Measurements from ENCODE around the gene RALGAPA1. TPM values are rescaled to one million over a fixed set of nuclear protein-coding genes. Genes with fewer than 3 reads are reported as not detected.

RALGAPA1 gene
- total and polyA plus RNA-seq, 9 of the 15 experiments (the other 6 are each of a cell fraction or from before 2014, with no cell fraction given) = 2.5 to 16.3 (median 6.2) TPM

DNA sequence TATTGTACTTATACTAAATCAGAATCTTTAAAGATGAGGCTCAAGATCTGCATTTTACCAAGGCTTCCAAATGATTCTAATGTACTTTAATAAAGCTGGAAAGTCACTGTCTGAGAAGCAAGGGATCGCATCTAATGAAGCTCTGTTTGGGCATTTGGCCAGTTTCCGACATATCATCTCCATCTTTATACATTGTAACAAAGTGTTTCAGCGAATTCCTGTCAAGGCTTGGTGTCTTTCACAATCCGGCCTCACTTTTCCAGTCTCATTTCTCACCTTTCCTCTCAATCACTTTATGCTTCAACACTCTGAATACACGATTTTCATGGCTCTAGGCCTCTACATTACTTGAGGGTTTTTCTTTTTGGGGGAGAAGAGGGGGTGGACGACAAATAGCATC is 302.6 kb downstream of the RALGAPA1 start:
- FAIRE-seq (no peak), ATAC-seq (no peak), DNase-seq (ENCODE audit: extremely low read depth in 1 of 4, low spot score in 3 of 4) (no peak)
- H3K27me3 ChIP-seq (ENCODE audit: control insufficient read depth in 2 of 2, insufficient read depth in 2 of 2, low read length in 2 of 2) = no peaks in the 10 kb centered on the region
- CTCF ChIA-PET (ENCODE audit: low intra/inter-chr PET ratio) = no interaction called here
- H3K4me2 ChIP-seq (ENCODE audit: insufficient read depth, low read length) = no peak overlapping the region
- no peak overlapping the region for H2AFZ ChIP-seq (ENCODE audit: low read depth, low read length)
- H3K9me3 ChIP-seq (replicated peaks; ENCODE audit: control insufficient read depth, insufficient read depth, low read depth, low read length) = no peaks in the 10 kb centered on the region
- POLR2A ChIA-PET = no interaction called here
- 3% methylated on average over 6 of the region's 6 CpGs for WGBS (ENCODE audit: insufficient coverage, low coverage, missing lambda C conversion rate)
- in situ Hi-C loops (cut with MboI) (no loop called here), intact Hi-C loops (cut with micrococcal nuclease) (no loop called here)
- no peak overlapping the region for H3K4me3 ChIP-seq
- no peaks in the 10 kb centered on the region for H3K9me1 ChIP-seq (ENCODE audit: control insufficient read depth, insufficient read depth, low read length)
- no peaks in the 10 kb centered on the region for H3K79me2 ChIP-seq (ENCODE audit: control insufficient read depth, insufficient read depth, low read length)
- no peak overlapping the region for H3K9ac ChIP-seq (ENCODE audit: insufficient read depth in 1 of 2, low read depth in 2 of 2, low read length in 2 of 2)
- no peaks in the 10 kb centered on the region for H3K4me1 ChIP-seq (replicated peaks in 1 of 2; ENCODE audit: control insufficient read depth in 2 of 2, insufficient read depth in 2 of 2, low read length in 2 of 2)
- no peaks in the 10 kb centered on the region for H3K36me3 ChIP-seq (ENCODE audit: control insufficient read depth, insufficient read depth, low read length)
- BruUV-seq (replicated peaks) = no TSS peak
- H4K20me1 ChIP-seq (replicated peaks; ENCODE audit: control insufficient read depth, insufficient read depth, low read length) = no peaks in the 10 kb centered on the region
- H3K27ac ChIP-seq (ENCODE audit: extremely low read depth, low read depth, low read length) = no peak overlapping the region
- TF ChIP-seq, protein P1, sequence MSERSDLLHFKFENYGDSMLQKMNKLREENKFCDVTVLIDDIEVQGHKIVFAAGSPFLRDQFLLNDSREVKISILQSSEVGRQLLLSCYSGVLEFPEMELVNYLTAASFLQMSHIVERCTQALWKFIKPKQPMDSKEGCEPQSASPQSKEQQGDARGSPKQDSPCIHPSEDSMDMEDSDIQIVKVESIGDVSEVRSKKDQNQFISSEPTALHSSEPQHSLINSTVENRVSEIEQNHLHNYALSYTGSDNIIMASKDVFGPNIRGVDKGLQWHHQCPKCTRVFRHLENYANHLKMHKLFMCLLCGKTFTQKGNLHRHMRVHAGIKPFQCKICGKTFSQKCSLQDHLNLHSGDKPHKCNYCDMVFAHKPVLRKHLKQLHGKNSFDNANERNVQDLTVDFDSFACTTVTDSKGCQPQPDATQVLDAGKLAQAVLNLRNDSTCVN (CRISPR knock-in tag; IDR thresholded peaks at IDR 0.05) = no peak
- TF ChIP-seq, protein P2, sequence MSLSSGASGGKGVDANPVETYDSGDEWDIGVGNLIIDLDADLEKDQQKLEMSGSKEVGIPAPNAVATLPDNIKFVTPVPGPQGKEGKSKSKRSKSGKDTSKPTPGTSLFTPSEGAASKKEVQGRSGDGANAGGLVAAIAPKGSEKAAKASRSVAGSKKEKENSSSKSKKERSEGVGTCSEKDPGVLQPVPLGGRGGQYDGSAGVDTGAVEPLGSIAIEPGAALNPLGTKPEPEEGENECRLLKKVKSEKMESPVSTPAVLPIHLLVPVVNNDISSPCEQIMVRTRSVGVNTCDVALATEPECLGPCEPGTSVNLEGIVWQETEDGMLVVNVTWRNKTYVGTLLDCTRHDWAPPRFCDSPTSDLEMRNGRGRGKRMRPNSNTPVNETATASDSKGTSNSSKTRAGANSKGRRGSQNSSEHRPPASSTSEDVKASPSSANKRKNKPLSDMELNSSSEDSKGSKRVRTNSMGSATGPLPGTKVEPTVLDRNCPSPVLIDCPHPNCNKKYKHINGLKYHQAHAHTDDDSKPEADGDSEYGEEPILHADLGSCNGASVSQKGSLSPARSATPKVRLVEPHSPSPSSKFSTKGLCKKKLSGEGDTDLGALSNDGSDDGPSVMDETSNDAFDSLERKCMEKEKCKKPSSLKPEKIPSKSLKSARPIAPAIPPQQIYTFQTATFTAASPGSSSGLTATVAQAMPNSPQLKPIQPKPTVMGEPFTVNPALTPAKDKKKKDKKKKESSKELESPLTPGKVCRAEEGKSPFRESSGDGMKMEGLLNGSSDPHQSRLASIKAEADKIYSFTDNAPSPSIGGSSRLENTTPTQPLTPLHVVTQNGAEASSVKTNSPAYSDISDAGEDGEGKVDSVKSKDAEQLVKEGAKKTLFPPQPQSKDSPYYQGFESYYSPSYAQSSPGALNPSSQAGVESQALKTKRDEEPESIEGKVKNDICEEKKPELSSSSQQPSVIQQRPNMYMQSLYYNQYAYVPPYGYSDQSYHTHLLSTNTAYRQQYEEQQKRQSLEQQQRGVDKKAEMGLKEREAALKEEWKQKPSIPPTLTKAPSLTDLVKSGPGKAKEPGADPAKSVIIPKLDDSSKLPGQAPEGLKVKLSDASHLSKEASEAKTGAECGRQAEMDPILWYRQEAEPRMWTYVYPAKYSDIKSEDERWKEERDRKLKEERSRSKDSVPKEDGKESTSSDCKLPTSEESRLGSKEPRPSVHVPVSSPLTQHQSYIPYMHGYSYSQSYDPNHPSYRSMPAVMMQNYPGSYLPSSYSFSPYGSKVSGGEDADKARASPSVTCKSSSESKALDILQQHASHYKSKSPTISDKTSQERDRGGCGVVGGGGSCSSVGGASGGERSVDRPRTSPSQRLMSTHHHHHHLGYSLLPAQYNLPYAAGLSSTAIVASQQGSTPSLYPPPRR (CRISPR knock-in tag; IDR thresholded peaks at IDR 0.05; ENCODE audit: borderline replicate concordance) = no peak
- TF ChIP-seq SMARCE1 (IDR thresholded peaks at IDR 0.05) = no peak
- TF ChIP-seq, protein P3, sequence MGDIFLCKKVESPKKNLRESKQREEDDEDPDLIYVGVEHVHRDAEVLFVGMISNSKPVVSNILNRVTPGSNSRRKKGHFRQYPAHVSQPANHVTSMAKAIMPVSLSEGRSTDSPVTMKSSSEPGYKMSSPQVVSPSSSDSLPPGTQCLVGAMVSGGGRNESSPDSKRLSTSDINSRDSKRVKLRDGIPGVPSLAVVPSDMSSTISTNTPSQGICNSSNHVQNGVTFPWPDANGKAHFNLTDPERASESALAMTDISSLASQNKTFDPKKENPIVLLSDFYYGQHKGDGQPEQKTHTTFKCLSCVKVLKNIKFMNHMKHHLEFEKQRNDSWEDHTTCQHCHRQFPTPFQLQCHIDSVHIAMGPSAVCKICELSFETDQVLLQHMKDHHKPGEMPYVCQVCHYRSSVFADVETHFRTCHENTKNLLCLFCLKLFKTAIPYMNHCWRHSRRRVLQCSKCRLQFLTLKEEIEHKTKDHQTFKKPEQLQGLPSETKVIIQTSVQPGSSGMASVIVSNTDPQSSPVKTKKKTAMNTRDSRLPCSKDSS (IDR thresholded peaks at IDR 0.05; ENCODE audit: low read depth, partially characterized antibody) = no peak
- TF ChIP-seq POLR2AphosphoS5 (IDR thresholded peaks at IDR 0.05; ENCODE audit: control insufficient read depth, insufficient read depth, low read depth, low read length) = no peak
- TF ChIP-seq, protein P4, sequence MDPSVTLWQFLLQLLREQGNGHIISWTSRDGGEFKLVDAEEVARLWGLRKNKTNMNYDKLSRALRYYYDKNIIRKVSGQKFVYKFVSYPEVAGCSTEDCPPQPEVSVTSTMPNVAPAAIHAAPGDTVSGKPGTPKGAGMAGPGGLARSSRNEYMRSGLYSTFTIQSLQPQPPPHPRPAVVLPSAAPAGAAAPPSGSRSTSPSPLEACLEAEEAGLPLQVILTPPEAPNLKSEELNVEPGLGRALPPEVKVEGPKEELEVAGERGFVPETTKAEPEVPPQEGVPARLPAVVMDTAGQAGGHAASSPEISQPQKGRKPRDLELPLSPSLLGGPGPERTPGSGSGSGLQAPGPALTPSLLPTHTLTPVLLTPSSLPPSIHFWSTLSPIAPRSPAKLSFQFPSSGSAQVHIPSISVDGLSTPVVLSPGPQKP (CRISPR knock-in tag; IDR thresholded peaks at IDR 0.05) = no peak
- TF ChIP-seq, protein P5, sequence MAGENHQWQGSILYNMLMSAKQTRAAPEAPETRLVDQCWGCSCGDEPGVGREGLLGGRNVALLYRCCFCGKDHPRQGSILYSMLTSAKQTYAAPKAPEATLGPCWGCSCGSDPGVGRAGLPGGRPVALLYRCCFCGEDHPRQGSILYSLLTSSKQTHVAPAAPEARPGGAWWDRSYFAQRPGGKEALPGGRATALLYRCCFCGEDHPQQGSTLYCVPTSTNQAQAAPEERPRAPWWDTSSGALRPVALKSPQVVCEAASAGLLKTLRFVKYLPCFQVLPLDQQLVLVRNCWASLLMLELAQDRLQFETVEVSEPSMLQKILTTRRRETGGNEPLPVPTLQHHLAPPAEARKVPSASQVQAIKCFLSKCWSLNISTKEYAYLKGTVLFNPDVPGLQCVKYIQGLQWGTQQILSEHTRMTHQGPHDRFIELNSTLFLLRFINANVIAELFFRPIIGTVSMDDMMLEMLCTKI (IDR thresholded peaks at IDR 0.05; ENCODE audit: partially characterized antibody) = no peak
- TF ChIP-seq MTA3 (IDR thresholded peaks at IDR 0.05; ENCODE audit: borderline replicate concordance) = no peak
- TF ChIP-seq NR4A1 (CRISPR knock-in tag; IDR thresholded peaks at IDR 0.05) = no peak
- TF ChIP-seq NR4A1 (tag; IDR thresholded peaks at IDR 0.05) = no peak
- TF ChIP-seq CCAR2 (IDR thresholded peaks at IDR 0.05; ENCODE audit: low read depth, low read length) = no peak
- TF ChIP-seq GATAD2A (IDR thresholded peaks at IDR 0.05) = no peak
- TF ChIP-seq CHD2 (IDR thresholded peaks at IDR 0.05; ENCODE audit: low read depth, low read length) = no peak

Measured in K562 (cell line).